SK-N-SH treated with all-trans-retinoic acid at 6 μM for 48 hours (cell line): ENCODE measurements around the gene ZNF813.

Experiments used
- CREB5 ChIP-seq: fragments of 250-450 bp; sonication (Bioruptor Pico); IDR thresholded peaks from 2 replicates; pipeline ENCODE4 v1.5.1; 2020; ENCODE audit warnings: low read depth, mild to moderate bottlenecking, moderate library complexity
- PATZ1 ChIP-seq: fragments of 250-450 bp; sonication (Bioruptor Pico); IDR thresholded peaks from 2 replicates; pipeline ENCODE4 v1.8.0; 2020; ENCODE audit warnings: mild to moderate bottlenecking, moderate library complexity, borderline replicate concordance
- PPARA ChIP-seq: fragments of 250-450 bp; sonication (Bioruptor Pico); IDR thresholded peaks from 2 replicates; pipeline ENCODE4 v1.5.0; 2020; ENCODE audit warnings: mild to moderate bottlenecking, borderline replicate concordance
- SNAI2 ChIP-seq: fragments of 250-450 bp; sonication (Bioruptor Pico); IDR thresholded peaks from 2 replicates; pipeline ENCODE4 v1.5.0; 2020; ENCODE audit warnings: mild to moderate bottlenecking, moderate library complexity
- ZFP3 ChIP-seq: fragments of 250-450 bp; sonication (Bioruptor Pico); IDR thresholded peaks from 2 replicates; pipeline ENCODE4 v1.5.0; 2020; ENCODE audit warnings: mild to moderate bottlenecking, moderate library complexity

- TF ChIP-seq PATZ1 (CRISPR knock-in tag) (no peak), ZFP3 (no peak), PPARA (no peak), SNAI2 (CRISPR knock-in tag) (no peak), CREB5 (CRISPR knock-in tag) (no peak)
Observed at GRCh38 chr19:53518121-53518520, 50.6 kb downstream of the ZNF813 start.
